IPS-18a (cell line): ENCODE results near the gene MEX3C.

Experiments
- H3K27ac ChIP-seq: one replicate; pipeline ENCODE4 v1.5.1; 2013; ENCODE audit warnings: low read length
- H3K27me3 ChIP-seq: one replicate; pipeline ENCODE4 v1.6.1; 2013; ENCODE audit warnings: mild to moderate bottlenecking, low read length; ENCODE audit not compliant: control insufficient read depth, insufficient read depth
- H3K36me3 ChIP-seq: one replicate; pipeline ENCODE4 v1.6.1; 2013; ENCODE audit warnings: low read depth, low read length; ENCODE audit not compliant: control insufficient read depth
- H3K4me1 ChIP-seq: one replicate; pipeline ENCODE4 v1.6.1; 2013; ENCODE audit warnings: low read depth, low read length; ENCODE audit not compliant: control insufficient read depth
- H3K4me3 ChIP-seq: one replicate; pipeline ENCODE4 v1.5.1; 2013; ENCODE audit warnings: low read length
- H3K9ac ChIP-seq: one replicate; pipeline ENCODE4 v1.6.1; 2013; ENCODE audit warnings: mild to moderate bottlenecking, low read length, moderate library complexity
- H3K9me3 ChIP-seq: one replicate; pipeline ENCODE4 v1.6.1; 2013; ENCODE audit warnings: low read depth, low read length; ENCODE audit not compliant: control insufficient read depth

The MEX3C gene

GRCh38 chr18:51150113-51150700, 47.3 kb downstream of the MEX3C start:
- Histone ChIP-seq H3K4me3 (no peak overlapping the region), H3K9ac (no peak overlapping the region), H3K36me3 (no peaks in the 10 kb centered on the region), H3K27me3 (no peaks in the 10 kb centered on the region), H3K27ac (no peak overlapping the region), H3K4me1 (no peaks in the 10 kb centered on the region), H3K9me3 (no peaks in the 10 kb centered on the region)

- H3K27me3 ChIP-seq, result no peaks in the 10 kb centered on the region
- no peak overlapping the region for H3K9ac ChIP-seq
- no peak overlapping the region for H3K4me3 ChIP-seq
- H3K27ac ChIP-seq, result no peak overlapping the region
- no peaks in the 10 kb centered on the region for H3K36me3 ChIP-seq
- no peaks in the 10 kb centered on the region for H3K4me1 ChIP-seq
- no peaks in the 10 kb centered on the region for H3K9me3 ChIP-seq
These were observed 47.8 kb downstream of the MEX3C start for GRCh38 chr18:51149670-51150069.

GRCh38 chr18:51146909-51147308, 50.6 kb downstream of the MEX3C start:
- no peak overlapping the region for H3K9ac ChIP-seq
- no peaks in the 10 kb centered on the region for H3K27me3 ChIP-seq
- H3K4me3 ChIP-seq, result no peak overlapping the region
- H3K27ac ChIP-seq, result no peak overlapping the region
- no peaks in the 10 kb centered on the region for H3K9me3 ChIP-seq
- H3K36me3 ChIP-seq, result no peaks in the 10 kb centered on the region
- H3K4me1 ChIP-seq, result no peaks in the 10 kb centered on the region

GRCh38 chr18:51138936-51139335, 58.5 kb downstream of the MEX3C start:
- no peak overlapping the region for H3K4me3 ChIP-seq
- no peaks in the 10 kb centered on the region for H3K9me3 ChIP-seq
- no peak overlapping the region for H3K9ac ChIP-seq
- H3K36me3 ChIP-seq, result no peaks in the 10 kb centered on the region
- no peaks in the 10 kb centered on the region for H3K27me3 ChIP-seq
- H3K4me1 ChIP-seq, result peaks cover 3% of the 10 kb centered on the region
- no peak overlapping the region for H3K27ac ChIP-seq

- no peak overlapping the region for H3K27ac ChIP-seq
These were observed 59.6 kb downstream of the MEX3C start for GRCh38 chr18:51137891-51138290.

GRCh38 chr18:51137026-51137729, 60.3 kb downstream of the MEX3C start:
- no peak overlapping the region for H3K27ac ChIP-seq
- H3K27me3 ChIP-seq, result no peaks in the 10 kb centered on the region

More at GRCh38 chr18:51137891-51138290, 59.6 kb downstream of the MEX3C start:
- Histone ChIP-seq H3K9me3 (no peaks in the 10 kb centered on the region), H3K27me3 (no peaks in the 10 kb centered on the region), H3K4me1 (peaks cover 3% of the 10 kb centered on the region), H3K9ac (no peak overlapping the region), H3K4me3 (no peak overlapping the region), H3K36me3 (no peaks in the 10 kb centered on the region)

GRCh38 chr18:51135795-51136194, 61.7 kb downstream of the MEX3C start:
- Histone ChIP-seq H3K4me3 (no peak overlapping the region), H3K9me3 (no peaks in the 10 kb centered on the region), H3K36me3 (no peaks in the 10 kb centered on the region), H3K27me3 (no peaks in the 10 kb centered on the region), H3K9ac (no peak overlapping the region), H3K4me1 (peaks cover 3% of the 10 kb centered on the region), H3K27ac (no peak overlapping the region)

More at GRCh38 chr18:51137026-51137729, 60.3 kb downstream of the MEX3C start:
- Histone ChIP-seq H3K36me3 (no peaks in the 10 kb centered on the region), H3K9me3 (no peaks in the 10 kb centered on the region), H3K4me1 (peaks cover 3% of the 10 kb centered on the region), H3K4me3 (no peak overlapping the region), H3K9ac (no peak overlapping the region)

GRCh38 chr18:51135364-51135763, 62.1 kb downstream of the MEX3C start:
- no peaks in the 10 kb centered on the region for H3K27me3 ChIP-seq
- H3K27ac ChIP-seq, result no peak overlapping the region
- no peak overlapping the region for H3K4me3 ChIP-seq
- no peak overlapping the region for H3K9ac ChIP-seq
- H3K9me3 ChIP-seq, result no peaks in the 10 kb centered on the region
- no peaks in the 10 kb centered on the region for H3K36me3 ChIP-seq
- peaks cover 3% of the 10 kb centered on the region for H3K4me1 ChIP-seq

- Histone ChIP-seq H3K27ac (no peak overlapping the region), H3K27me3 (no peaks in the 10 kb centered on the region)
These were observed 62.8 kb downstream of the MEX3C start for GRCh38 chr18:51134721-51135120.

GRCh38 chr18:51133580-51134160, 63.8 kb downstream of the MEX3C start:
- peaks cover 3% of the 10 kb centered on the region for H3K4me1 ChIP-seq
- H3K9ac ChIP-seq, result no peak overlapping the region
- no peaks in the 10 kb centered on the region for H3K9me3 ChIP-seq
- no peak overlapping the region for H3K4me3 ChIP-seq
- no peaks in the 10 kb centered on the region for H3K36me3 ChIP-seq
- H3K27ac ChIP-seq, result no peak overlapping the region
- H3K27me3 ChIP-seq, result no peaks in the 10 kb centered on the region

More at GRCh38 chr18:51134721-51135120, 62.8 kb downstream of the MEX3C start:
- Histone ChIP-seq H3K36me3 (no peaks in the 10 kb centered on the region), H3K4me3 (no peak overlapping the region), H3K9me3 (no peaks in the 10 kb centered on the region), H3K4me1 (peaks cover 3% of the 10 kb centered on the region), H3K9ac (no peak overlapping the region)

GRCh38 chr18:51132256-51132935, 65.1 kb downstream of the MEX3C start:
- no peak overlapping the region for H3K27ac ChIP-seq

More at GRCh38 chr18:51132256-51132935, 65.1 kb downstream of the MEX3C start:
- H3K4me3 ChIP-seq, result no peak overlapping the region
- no peaks in the 10 kb centered on the region for H3K36me3 ChIP-seq
- no peaks in the 10 kb centered on the region for H3K27me3 ChIP-seq
- no peak overlapping the region for H3K9ac ChIP-seq
- no peaks in the 10 kb centered on the region for H3K9me3 ChIP-seq
- H3K4me1 ChIP-seq, result peaks cover 3% of the 10 kb centered on the region
